ENCODE data around the gene PROM2. TPM values are rescaled to one million over a fixed set of nuclear protein-coding genes. Genes with fewer than 3 reads are reported as not detected.

PROM2 gene, protein sequence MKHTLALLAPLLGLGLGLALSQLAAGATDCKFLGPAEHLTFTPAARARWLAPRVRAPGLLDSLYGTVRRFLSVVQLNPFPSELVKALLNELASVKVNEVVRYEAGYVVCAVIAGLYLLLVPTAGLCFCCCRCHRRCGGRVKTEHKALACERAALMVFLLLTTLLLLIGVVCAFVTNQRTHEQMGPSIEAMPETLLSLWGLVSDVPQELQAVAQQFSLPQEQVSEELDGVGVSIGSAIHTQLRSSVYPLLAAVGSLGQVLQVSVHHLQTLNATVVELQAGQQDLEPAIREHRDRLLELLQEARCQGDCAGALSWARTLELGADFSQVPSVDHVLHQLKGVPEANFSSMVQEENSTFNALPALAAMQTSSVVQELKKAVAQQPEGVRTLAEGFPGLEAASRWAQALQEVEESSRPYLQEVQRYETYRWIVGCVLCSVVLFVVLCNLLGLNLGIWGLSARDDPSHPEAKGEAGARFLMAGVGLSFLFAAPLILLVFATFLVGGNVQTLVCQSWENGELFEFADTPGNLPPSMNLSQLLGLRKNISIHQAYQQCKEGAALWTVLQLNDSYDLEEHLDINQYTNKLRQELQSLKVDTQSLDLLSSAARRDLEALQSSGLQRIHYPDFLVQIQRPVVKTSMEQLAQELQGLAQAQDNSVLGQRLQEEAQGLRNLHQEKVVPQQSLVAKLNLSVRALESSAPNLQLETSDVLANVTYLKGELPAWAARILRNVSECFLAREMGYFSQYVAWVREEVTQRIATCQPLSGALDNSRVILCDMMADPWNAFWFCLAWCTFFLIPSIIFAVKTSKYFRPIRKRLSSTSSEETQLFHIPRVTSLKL
- total RNA-seq: 65.6 TPM
- polyA plus RNA-seq (ENCODE audit: insufficient read depth, low read depth, low replicate concordance): 55.6 TPM
- long read RNA-seq, donor 1, full-length matches to known transcripts: 3 of 3 reads
- long read RNA-seq, donor 1, partial matches to known transcripts: 0 of 3 reads
- long read RNA-seq, donor 1, other reads (novel, unspliced or antisense): 0 of 3 reads
- long read RNA-seq, donor 2, full-length matches to known transcripts: 3 of 18 reads
- long read RNA-seq, donor 2, partial matches to known transcripts: 15 of 18 reads
- long read RNA-seq, donor 2, other reads (novel, unspliced or antisense): 0 of 18 reads
- long read RNA-seq, donor 3, full-length matches to known transcripts: 2 of 2 reads
- long read RNA-seq, donor 3, partial matches to known transcripts: 0 of 2 reads
- long read RNA-seq, donor 3, other reads (novel, unspliced or antisense): 0 of 2 reads
- long read RNA-seq, donor 4, full-length matches to known transcripts: 2 of 14 reads
- long read RNA-seq, donor 4, partial matches to known transcripts: 12 of 14 reads
- long read RNA-seq, donor 4, other reads (novel, unspliced or antisense): 0 of 14 reads
- long read RNA-seq, donor 5: 0 reads
- long read RNA-seq, donor 6, partial matches to known transcripts: 0 of 1 reads
- long read RNA-seq, donor 6, other reads (novel, unspliced or antisense): 0 of 1 reads
- long read RNA-seq, donor 7, partial matches to known transcripts: 26 of 32 reads
- long read RNA-seq, donor 7, other reads (novel, unspliced or antisense): 2 of 32 reads
- long read RNA-seq, donor 8, full-length matches to known transcripts: 3 of 3 reads
- long read RNA-seq, donor 8, partial matches to known transcripts: 0 of 3 reads
- long read RNA-seq, donor 8, other reads (novel, unspliced or antisense): 0 of 3 reads
- long read RNA-seq, donor 9: 0 reads
- long read RNA-seq, donor 10, partial matches to known transcripts: 5 of 5 reads
- long read RNA-seq, donor 10, other reads (novel, unspliced or antisense): 0 of 5 reads

DNA sequence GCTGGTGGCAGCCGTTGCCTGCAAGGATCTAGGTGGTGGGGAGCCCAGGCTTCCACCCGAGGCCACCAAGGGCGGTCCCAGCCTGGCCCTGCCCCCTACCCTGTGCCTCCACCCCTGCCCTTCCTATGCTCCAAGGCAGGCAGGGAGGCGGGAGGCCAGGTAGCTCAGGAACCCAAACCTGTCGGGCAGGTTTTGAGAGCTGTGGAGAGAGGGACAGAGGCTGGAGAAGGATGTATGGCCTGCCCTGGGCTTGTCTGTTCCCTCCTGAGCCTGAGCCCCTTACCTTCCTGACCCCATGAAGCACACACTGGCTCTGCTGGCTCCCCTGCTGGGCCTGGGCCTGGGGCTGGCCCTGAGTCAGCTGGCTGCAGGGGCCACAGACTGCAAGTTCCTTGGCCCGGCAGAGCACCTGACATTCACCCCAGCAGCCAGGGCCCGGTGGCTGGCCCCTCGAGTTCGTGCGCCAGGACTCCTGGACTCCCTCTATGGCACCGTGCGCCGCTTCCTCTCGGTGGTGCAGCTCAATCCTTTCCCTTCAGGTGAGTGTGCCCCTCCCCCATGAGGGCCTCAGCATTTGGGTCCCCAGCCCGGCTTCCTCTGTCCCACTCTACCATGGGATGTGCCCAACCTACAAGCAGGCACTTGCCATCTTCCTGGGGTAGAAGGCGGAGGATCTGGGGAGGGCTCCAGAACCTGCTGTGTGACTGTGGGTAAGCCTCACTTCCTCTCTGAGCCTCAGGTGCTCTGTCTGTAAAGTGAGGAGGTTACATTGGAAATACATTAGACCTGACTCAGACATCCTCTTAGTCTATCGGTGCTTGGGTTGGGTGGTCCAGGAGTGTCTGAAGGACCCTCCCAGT, at the start of gene PROM2:
Gene PROM2 (plus strand): TSS at position 159 of the 860 bp plus-strand sequence. CDS start 137 bp downstream, at position 296.
- peak; percentile 84 to 93 (median 90) for DNase-seq
- Histone ChIP-seq H3K4me1 (ENCODE audit: control insufficient read depth in 2 of 3, insufficient read depth in 2 of 3, low read depth in 1 of 3, low read length in 3 of 3) (peaks cover 0 to 17% (median 0%) of the 10 kb centered on the region in 3 donors), H3K4me3 (ENCODE audit: low read length in 3 of 3) (peak within 1 kb of the TSS in 2 of 3 donors; percentile 40 to 61), H3K27ac (ENCODE audit: low read depth in 2 of 2, low read length in 2 of 2) (peak within 1 kb of the TSS; percentile 81 to 89), H3K36me3 (ENCODE audit: control insufficient read depth in 2 of 3, insufficient read depth in 3 of 3, low read length in 3 of 3) (peaks cover 0 to 4% (median 0%) of the 10 kb centered on the region in 3 donors), H3K9me3 (ENCODE audit: control insufficient read depth in 2 of 3, insufficient read depth in 1 of 3, low read length in 3 of 3) (no peaks in the 10 kb centered on the region), H3K27me3 (ENCODE audit: control insufficient read depth, insufficient read depth, low read length) (no peaks in the 10 kb centered on the region), H3K9ac (ENCODE audit: low read length in 3 of 3) (peak within 1 kb of the TSS in 2 of 3 donors; percentile 5 to 58)
- TF ChIP-seq, protein P1, sequence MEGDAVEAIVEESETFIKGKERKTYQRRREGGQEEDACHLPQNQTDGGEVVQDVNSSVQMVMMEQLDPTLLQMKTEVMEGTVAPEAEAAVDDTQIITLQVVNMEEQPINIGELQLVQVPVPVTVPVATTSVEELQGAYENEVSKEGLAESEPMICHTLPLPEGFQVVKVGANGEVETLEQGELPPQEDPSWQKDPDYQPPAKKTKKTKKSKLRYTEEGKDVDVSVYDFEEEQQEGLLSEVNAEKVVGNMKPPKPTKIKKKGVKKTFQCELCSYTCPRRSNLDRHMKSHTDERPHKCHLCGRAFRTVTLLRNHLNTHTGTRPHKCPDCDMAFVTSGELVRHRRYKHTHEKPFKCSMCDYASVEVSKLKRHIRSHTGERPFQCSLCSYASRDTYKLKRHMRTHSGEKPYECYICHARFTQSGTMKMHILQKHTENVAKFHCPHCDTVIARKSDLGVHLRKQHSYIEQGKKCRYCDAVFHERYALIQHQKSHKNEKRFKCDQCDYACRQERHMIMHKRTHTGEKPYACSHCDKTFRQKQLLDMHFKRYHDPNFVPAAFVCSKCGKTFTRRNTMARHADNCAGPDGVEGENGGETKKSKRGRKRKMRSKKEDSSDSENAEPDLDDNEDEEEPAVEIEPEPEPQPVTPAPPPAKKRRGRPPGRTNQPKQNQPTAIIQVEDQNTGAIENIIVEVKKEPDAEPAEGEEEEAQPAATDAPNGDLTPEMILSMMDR (IDR thresholded peaks at IDR 0.05; ENCODE audit: borderline replicate concordance, extremely low read depth, insufficient read depth): no peak
- intact Hi-C loops (cut with DNase I): no loop called here
- FAIRE-seq: no peak

DNA sequence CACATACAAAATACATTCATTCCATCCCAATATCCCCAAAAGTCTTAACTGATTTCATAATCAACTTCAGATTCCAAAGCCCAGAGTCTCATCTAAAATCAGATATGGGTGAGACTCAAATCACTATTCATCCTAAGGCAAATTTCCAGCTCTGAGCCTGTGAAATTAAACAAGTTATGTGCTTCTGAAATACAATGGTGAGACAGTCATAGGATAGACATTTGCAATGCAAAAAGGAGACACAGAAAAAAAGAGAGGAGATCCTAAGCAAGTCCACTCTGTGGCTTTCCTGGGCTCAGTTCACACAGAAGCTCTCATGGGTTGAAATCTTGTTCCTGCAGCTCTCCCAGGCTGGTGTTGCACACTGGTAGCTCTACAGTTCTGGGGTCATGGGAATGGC, 48.6 kb upstream of the PROM2 start:
- H3K9me3 ChIP-seq (ENCODE audit: control insufficient read depth in 2 of 3, insufficient read depth in 1 of 3, low read length in 3 of 3): peaks cover 0 to 39% (median 4%) of the 10 kb centered on the region in 3 donors
- no peak for DNase-seq
- TF ChIP-seq, protein P1 (IDR thresholded peaks at IDR 0.05; ENCODE audit: borderline replicate concordance, extremely low read depth, insufficient read depth): no peak
- no peaks in the 10 kb centered on the region for H3K36me3 ChIP-seq (ENCODE audit: control insufficient read depth in 2 of 3, insufficient read depth in 3 of 3, low read length in 3 of 3)
- intact Hi-C loops (cut with DNase I): no loop called here
- no peak overlapping the region for H3K4me3 ChIP-seq (ENCODE audit: low read length in 3 of 3)
- H3K27me3 ChIP-seq (ENCODE audit: control insufficient read depth, insufficient read depth, low read length): no peaks in the 10 kb centered on the region
- no peak overlapping the region for H3K9ac ChIP-seq (ENCODE audit: low read length in 3 of 3)
- FAIRE-seq: no peak
- H3K4me1 ChIP-seq (ENCODE audit: control insufficient read depth in 2 of 3, insufficient read depth in 2 of 3, low read depth in 1 of 3, low read length in 3 of 3): no peaks in the 10 kb centered on the region
- H3K27ac ChIP-seq (ENCODE audit: low read depth in 2 of 2, low read length in 2 of 2): no peak overlapping the region
